NT2/D1 (cell line): ENCODE data around the gene TBC1D2B.

Experiments
- DNase-seq: peaks from one replicate; pipeline ENCODE4 v3.0.0-alpha.2; 2011; ENCODE audit warnings: low read depth, low spot score
- H3K27me3 ChIP-seq: 2 replicates; pipeline ENCODE4 v1.6.0; 2011; ENCODE audit warnings: mild to moderate bottlenecking; ENCODE audit not compliant: insufficient read length, insufficient read depth
- H3K36me3 ChIP-seq: 2 replicates; pipeline ENCODE4 v1.6.1; 2011; ENCODE audit warnings: mild to moderate bottlenecking, low read length, mixed read lengths; ENCODE audit not compliant: insufficient read depth, insufficient read length
- H3K4me1 ChIP-seq: 2 replicates; pipeline ENCODE4 v1.5.1; 2011; ENCODE audit not compliant: insufficient read depth, insufficient read length
- H3K4me3 ChIP-seq: 2 replicates; pipeline ENCODE4 v1.5.1; 2011; ENCODE audit warnings: low read depth; ENCODE audit not compliant: insufficient read length
- H3K9ac ChIP-seq: 2 replicates; pipeline ENCODE4 v1.6.0; 2011; ENCODE audit warnings: low read depth; ENCODE audit not compliant: insufficient read length
- H3K9me3 ChIP-seq: 2 replicates; pipeline ENCODE4 v1.5.1; 2011; ENCODE audit warnings: mild to moderate bottlenecking, low read length; ENCODE audit not compliant: insufficient read depth
- SUZ12 ChIP-seq: IDR thresholded peaks from 2 replicates; pipeline ENCODE4 v1.6.1; 2011; ENCODE audit not compliant: insufficient read length, insufficient read depth; ENCODE audit errors: extremely low read depth
- YY1 ChIP-seq: IDR thresholded peaks from 2 replicates; pipeline ENCODE4 v1.6.1; 2011; ENCODE audit not compliant: insufficient read length, insufficient read depth
- ZNF274 ChIP-seq: IDR thresholded peaks from 2 replicates; pipeline ENCODE4 v1.6.1; 2011; ENCODE audit warnings: mild to moderate bottlenecking, low read depth, low read length

The TBC1D2B gene

DNA sequence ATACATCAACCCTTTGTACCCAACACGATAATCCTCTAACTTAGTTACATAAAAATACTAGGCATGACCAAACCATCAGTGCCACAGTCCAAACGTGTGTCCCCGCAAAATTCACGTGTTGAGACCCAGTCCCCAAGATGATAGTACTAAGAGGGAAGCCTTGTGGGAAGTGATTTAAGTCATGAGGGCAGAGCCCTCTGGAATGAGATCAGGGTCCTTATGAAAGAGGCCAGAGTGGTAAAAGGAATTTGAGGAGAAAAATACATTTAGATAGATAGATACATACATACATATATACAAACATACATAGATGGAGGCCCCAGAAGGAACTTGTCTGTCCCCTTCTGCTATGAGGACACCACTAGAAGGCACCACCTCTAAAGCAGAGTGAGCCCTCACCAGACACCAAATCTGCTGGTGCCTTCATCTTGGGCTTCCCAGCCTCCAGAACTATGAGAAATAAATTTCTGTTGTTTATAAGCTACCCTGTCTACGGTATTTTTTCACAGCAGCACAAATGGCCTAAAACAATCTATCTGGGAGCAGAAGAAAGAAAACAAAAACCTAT is 8.0 kb downstream of the TBC1D2B start:
- H3K4me3 ChIP-seq: no peak overlapping the region
- H3K9ac ChIP-seq: no peak overlapping the region
- H3K4me1 ChIP-seq: peaks cover 2% of the 10 kb centered on the region
- peaks cover 2% of the 10 kb centered on the region for H3K36me3 ChIP-seq
- no peak for DNase-seq
- no peaks in the 10 kb centered on the region for H3K27me3 ChIP-seq
- no peaks in the 10 kb centered on the region for H3K9me3 ChIP-seq
- TF ChIP-seq YY1 (no peak), SUZ12 (no peak), ZNF274 (no peak)

DNA sequence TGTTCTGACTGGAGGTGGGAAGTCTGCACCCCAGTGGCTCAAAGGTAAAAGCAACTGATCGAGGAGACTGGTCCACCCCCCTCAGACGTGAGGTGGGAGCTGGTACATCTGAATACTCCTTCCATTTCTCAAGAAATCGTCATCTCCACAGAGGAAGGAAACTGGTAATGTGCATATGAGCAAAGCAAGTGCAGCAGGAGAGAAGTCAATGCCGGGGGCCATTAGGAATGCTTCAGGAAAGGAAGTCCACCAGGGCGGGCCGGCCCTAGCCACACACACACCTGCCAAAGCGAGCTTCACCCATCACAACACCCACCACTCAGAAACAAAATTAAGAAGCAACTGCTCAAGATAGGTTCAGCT is 8.5 kb downstream of the TBC1D2B start:
- no peak overlapping the region for H3K4me3 ChIP-seq
- no peak for DNase-seq
- H3K4me1 ChIP-seq: peaks cover 2% of the 10 kb centered on the region
- no peaks in the 10 kb centered on the region for H3K9me3 ChIP-seq
- TF ChIP-seq YY1: no peak
- no peak for TF ChIP-seq ZNF274
- TF ChIP-seq SUZ12: no peak
- H3K9ac ChIP-seq: no peak overlapping the region
- H3K27me3 ChIP-seq: no peaks in the 10 kb centered on the region
- no peaks in the 10 kb centered on the region for H3K36me3 ChIP-seq

DNA sequence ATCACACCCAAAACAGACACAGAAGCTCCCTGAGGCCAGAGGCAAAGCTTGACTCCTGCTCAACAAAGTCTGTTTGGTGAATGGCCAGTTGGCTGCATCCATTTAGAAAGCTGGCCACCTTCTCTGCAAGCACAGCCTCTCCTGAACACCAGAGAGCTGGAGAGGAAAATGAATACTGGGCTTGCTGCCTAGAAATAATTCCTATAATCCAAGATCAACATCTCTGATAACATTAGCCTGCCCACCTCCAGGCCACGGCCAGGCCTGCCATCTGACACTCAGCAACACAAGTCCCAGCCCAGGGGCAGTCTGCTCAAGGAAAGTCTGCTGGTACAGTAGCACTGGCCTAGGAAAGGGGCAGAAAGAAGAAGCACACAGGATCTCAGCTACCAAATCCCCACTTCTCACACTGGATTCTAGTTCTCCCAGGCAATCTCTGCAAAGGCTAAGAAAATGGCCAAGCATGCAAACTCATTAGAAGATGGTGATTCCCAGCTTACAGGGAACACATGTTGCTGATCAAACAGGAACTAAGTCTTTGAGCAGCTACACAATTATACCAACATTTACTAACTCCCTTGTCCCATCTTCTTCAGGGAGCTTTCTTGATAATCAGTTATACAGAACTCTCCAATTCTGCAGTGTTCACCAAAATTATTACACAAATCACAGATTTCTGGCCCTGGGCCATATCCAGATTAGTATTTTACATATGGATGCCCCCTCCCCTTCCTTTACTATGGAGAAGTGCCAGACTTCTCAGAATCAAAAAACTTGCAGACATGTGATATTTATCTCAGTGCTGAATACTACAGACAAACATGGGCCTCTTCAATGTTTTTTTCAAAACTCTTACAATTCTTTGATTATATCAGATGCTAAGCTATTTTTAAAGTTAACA is 9.9 kb downstream of the TBC1D2B start:
- Histone ChIP-seq H3K9me3 (no peaks in the 10 kb centered on the region), H3K27me3 (no peaks in the 10 kb centered on the region), H3K4me1 (peaks cover 2% of the 10 kb centered on the region), H3K9ac (no peak overlapping the region), H3K36me3 (no peaks in the 10 kb centered on the region), H3K4me3 (no peak overlapping the region)
- DNase-seq: no peak
- TF ChIP-seq SUZ12: no peak
- no peak for TF ChIP-seq YY1
- no peak for TF ChIP-seq ZNF274

DNA sequence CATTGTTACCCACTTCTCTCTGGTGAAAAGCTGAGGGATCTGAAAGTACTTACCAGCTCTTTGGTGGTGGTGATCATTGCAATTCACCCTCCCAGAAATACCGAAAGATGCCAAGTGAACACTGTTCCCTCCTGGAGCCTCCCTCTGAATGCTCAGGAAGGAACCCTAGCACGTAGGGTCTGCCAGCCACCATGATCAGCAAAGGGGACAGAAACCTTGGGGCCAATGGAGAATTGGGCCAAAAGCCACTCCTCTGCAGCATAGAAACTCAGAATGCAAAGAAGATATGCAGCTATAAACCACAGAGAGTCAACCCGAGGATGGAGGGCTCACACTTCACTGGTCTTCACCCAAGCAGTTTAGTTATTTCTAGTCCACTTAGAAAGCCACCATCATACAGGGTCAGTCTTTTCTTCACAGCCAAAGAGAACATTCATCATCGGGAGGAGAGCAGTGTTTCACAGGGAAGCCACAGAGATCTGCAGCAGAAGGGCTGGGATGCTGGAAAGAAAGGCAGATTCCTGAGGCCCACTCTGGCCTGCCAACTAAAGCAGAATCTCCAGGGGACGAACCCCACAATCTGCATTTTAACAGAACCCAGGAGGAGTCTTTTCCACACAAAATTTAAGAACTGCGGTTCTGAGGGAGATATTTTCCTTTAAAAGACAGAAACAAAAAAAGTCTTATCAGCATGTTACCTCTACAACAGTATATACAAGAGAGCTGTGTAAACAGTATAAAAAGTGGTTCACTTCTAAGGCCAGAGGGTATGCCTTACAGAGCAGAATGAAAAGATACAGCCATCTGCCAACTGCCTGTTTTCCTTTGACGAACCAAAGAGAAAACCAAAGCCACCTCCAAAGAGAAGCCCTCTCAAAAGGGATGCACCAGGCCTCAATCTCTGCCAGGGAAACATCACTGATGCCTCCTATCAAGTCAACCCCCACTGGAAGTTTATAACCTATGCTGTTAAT is 11.3 kb downstream of the TBC1D2B start:
- TF ChIP-seq YY1 (no peak), SUZ12 (no peak), ZNF274 (no peak)
- DNase-seq: no peak
- Histone ChIP-seq H3K4me1 (no peaks in the 10 kb centered on the region), H3K4me3 (no peak overlapping the region), H3K9ac (no peak overlapping the region), H3K27me3 (no peaks in the 10 kb centered on the region), H3K9me3 (no peaks in the 10 kb centered on the region), H3K36me3 (no peaks in the 10 kb centered on the region)

DNA sequence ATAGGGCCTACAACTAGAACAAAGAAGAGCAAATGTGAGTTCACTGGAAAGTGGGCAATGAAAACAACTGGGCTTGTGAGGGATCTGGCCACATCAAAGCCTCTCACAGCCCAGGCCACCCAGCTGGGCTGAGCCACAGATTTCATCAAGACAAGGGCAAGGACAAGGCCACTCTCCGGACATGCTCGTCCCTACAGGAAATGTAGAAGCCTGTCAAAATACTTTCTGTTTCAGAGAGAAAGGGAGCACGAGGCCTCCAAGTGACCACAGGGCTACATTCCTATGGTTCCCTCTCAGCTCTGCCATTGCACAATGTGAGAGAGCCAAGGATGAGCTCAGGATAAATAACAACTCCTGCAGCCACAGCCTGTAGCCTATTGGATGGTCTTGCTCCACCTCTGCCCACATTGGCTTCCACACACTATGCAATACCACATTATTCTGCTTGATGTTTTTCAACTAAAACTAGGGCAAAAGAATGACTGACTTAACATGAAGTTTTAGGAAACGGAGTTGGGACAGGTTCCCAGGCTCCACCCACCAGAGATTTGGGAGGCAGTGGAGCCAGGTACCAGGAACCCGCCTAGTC is 12.1 kb downstream of the TBC1D2B start:
- TF ChIP-seq ZNF274 (no peak), SUZ12 (no peak), YY1 (no peak)
- DNase-seq: no peak
- H3K4me3 ChIP-seq: no peak overlapping the region
- H3K4me1 ChIP-seq: no peaks in the 10 kb centered on the region
- no peaks in the 10 kb centered on the region for H3K9me3 ChIP-seq
- no peaks in the 10 kb centered on the region for H3K27me3 ChIP-seq
- H3K36me3 ChIP-seq: no peaks in the 10 kb centered on the region
- no peak overlapping the region for H3K9ac ChIP-seq

DNA sequence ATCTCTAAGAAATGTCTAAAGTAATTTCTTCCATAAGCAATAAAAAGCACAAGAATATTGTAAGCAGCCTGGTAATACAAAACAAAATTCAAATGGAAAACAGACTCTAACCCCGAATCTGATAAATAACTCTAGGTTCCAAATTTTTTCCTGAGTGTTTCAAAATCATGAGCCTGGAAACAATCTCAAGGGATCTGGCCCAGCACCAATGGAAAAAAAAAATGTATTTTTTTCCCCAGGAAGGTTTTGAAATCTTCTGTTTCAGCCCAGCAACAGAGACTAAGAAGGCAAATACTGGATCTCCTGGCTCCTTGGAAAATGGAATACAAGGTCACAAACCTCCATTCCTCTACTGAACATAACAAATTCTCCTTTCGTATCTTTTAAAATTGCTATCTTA is 13.0 kb downstream of the TBC1D2B start:
- DNase-seq: no peak
- Histone ChIP-seq H3K4me3 (no peak overlapping the region), H3K36me3 (no peaks in the 10 kb centered on the region), H3K27me3 (no peaks in the 10 kb centered on the region), H3K4me1 (no peaks in the 10 kb centered on the region), H3K9me3 (no peaks in the 10 kb centered on the region), H3K9ac (no peak overlapping the region)
- TF ChIP-seq YY1 (no peak), ZNF274 (no peak), SUZ12 (no peak)
